ENCODE data around the gene CFAP58. TPM values are rescaled to one million over a fixed set of nuclear protein-coding genes. Genes with fewer than 3 reads are reported as not detected.
A peak's percentile ranks its signal among the peaks of the same experiment; 100 is the strongest.

Gene CFAP58
- total RNA-seq, 4 donors from 2014 or later: 0.13 to 0.41 (median 0.19) TPM; not detected in 1

- H3K36me3 ChIP-seq: peaks cover 3 to 47% (median 8%) of the 10 kb centered on the region in 3 donors
- H3K27ac ChIP-seq: peak overlapping the region in 1 of 4 donors; percentile 3
- intact Hi-C loops (cut with DNase I): no loop called here
These were observed 45.8 kb upstream of the CFAP58 start for GRCh38 chr10:104307576-104308438.

GRCh38 chr10:104308439-104308903, 45.2 kb upstream of the CFAP58 start:
- WGBS, 2 donors: 46 to 73% methylated on average over 4 of the region's 4 CpGs
- H3K9me3 ChIP-seq: no peaks in the 10 kb centered on the region
- DNase-seq: no peak
- TF ChIP-seq POLR2A (IDR thresholded peaks at IDR 0.05): no peak
- no peak for TF ChIP-seq CTCF (IDR thresholded peaks at IDR 0.05)
- H3K27ac ChIP-seq: no peak overlapping the region
- intact Hi-C loops (cut with DNase I): no loop called here
- no peaks in the 10 kb centered on the region for H3K27me3 ChIP-seq
- H3K4me3 ChIP-seq: no peak overlapping the region
- peaks cover 10 to 54% (median 11%) of the 10 kb centered on the region in 3 donors for H3K36me3 ChIP-seq
- H3K4me1 ChIP-seq: peaks cover 10 to 86% (median 37%) of the 10 kb centered on the region in 3 donors

More at GRCh38 chr10:104307576-104308438, 45.8 kb upstream of the CFAP58 start:
- H3K4me1 ChIP-seq: peaks cover 10 to 87% (median 36%) of the 10 kb centered on the region in 3 donors
- no peak overlapping the region for H3K4me3 ChIP-seq
- TF ChIP-seq POLR2A (IDR thresholded peaks at IDR 0.05) (no peak), CTCF (IDR thresholded peaks at IDR 0.05) (no peak)
- no peaks in the 10 kb centered on the region for H3K27me3 ChIP-seq
- no peaks in the 10 kb centered on the region for H3K9me3 ChIP-seq
- WGBS, 2 donors: 61 to 72% methylated on average over 4 to 8 of the region's 10 CpGs
- no peak for DNase-seq

- no peak for DNase-seq
- no peaks in the 10 kb centered on the region for H3K9me3 ChIP-seq
- WGBS, 2 donors: 65 to 80% methylated on average over 10 to 15 of the region's 15 CpGs
- H3K36me3 ChIP-seq: peaks cover 26 to 72% (median 29%) of the 10 kb centered on the region in 3 donors
- peak overlapping the region in 3 of 4 donors; percentile 11 to 69 (median 49) for H3K27ac ChIP-seq
- peaks cover 9 to 70% (median 24%) of the 10 kb centered on the region in 3 donors for H3K4me1 ChIP-seq
- no peaks in the 10 kb centered on the region for H3K27me3 ChIP-seq
- TF ChIP-seq CTCF (IDR thresholded peaks at IDR 0.05): no peak
- TF ChIP-seq POLR2A (IDR thresholded peaks at IDR 0.05): no peak
- intact Hi-C loops (cut with DNase I): no loop called here
- no peak overlapping the region for H3K4me3 ChIP-seq
These were observed 43.4 kb upstream of the CFAP58 start for GRCh38 chr10:104309980-104310978.

- TF ChIP-seq CTCF (IDR thresholded peaks at IDR 0.05): no peak
- TF ChIP-seq POLR2A (IDR thresholded peaks at IDR 0.05): no peak
- Histone ChIP-seq H3K27me3 (no peaks in the 10 kb centered on the region), H3K9me3 (no peaks in the 10 kb centered on the region), H3K4me3 (no peak overlapping the region), H3K36me3 (peaks cover 35 to 82% (median 36%) of the 10 kb centered on the region in 3 donors), H3K27ac (peak overlapping the region in 1 of 4 donors; percentile 35), H3K4me1 (peaks cover 4 to 68% (median 14%) of the 10 kb centered on the region in 3 donors)
- intact Hi-C loops (cut with DNase I): no loop called here
- DNase-seq: no peak
- 82 to 85% methylated on average over 5 of the region's 5 CpGs for WGBS, 2 donors
These were observed 42.4 kb upstream of the CFAP58 start for GRCh38 chr10:104311184-104311720.
